Fibroblast of lung (primary cell): ENCODE measurements around the gene RSPH4A.

Source experiments
- EZH2 ChIP-seq: IDR thresholded peaks from 2 replicates; pipeline ENCODE4 v1.5.1; 2012; ENCODE audit warnings: low read length, control low read depth, mild to moderate bottlenecking; ENCODE audit errors: missing control alignments
- TF ChIP-seq, protein P1 (sequence below), 2 donors: IDR thresholded peaks in 1 of 2; conservative IDR thresholded peaks in 1 of 2; 1 replicate in 1 of 2; 2 replicates in 1 of 2; pipeline ENCODE4 v1.5.1; 2011 to 2012; ENCODE audit warnings: low read length in 2 of 2, control low read depth in 1 of 2, inconsistent platforms in 1 of 2, low read depth in 1 of 2, mild to moderate bottlenecking in 1 of 2

DNA sequence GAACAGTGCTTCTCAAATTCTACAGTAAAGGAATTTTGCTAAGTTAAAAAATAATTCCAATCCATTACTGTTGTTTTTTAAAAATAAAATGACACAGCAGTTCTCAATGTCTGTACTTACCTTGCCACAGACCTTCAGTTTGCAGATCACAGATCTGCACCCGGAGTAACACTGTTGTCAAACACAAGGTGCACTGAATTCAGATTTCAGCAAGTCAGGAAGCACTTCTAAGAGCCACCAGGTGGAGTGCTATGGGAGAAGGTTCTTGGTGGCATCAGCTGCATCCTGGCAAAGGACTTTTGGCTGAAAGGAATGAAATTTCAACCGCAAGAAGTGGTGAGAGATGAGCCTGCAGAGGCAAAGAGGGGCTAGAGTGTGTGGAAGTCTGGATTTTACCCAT lies 17.4 kb downstream of the RSPH4A start:
- no peak for TF ChIP-seq EZH2
- TF ChIP-seq, protein P1, sequence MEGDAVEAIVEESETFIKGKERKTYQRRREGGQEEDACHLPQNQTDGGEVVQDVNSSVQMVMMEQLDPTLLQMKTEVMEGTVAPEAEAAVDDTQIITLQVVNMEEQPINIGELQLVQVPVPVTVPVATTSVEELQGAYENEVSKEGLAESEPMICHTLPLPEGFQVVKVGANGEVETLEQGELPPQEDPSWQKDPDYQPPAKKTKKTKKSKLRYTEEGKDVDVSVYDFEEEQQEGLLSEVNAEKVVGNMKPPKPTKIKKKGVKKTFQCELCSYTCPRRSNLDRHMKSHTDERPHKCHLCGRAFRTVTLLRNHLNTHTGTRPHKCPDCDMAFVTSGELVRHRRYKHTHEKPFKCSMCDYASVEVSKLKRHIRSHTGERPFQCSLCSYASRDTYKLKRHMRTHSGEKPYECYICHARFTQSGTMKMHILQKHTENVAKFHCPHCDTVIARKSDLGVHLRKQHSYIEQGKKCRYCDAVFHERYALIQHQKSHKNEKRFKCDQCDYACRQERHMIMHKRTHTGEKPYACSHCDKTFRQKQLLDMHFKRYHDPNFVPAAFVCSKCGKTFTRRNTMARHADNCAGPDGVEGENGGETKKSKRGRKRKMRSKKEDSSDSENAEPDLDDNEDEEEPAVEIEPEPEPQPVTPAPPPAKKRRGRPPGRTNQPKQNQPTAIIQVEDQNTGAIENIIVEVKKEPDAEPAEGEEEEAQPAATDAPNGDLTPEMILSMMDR (conservative IDR thresholded peaks at IDR 0.05 in 1 of 2, IDR thresholded peaks at IDR 0.05 in 1 of 2; ENCODE audit: low read depth in 1 of 2, low read length in 2 of 2) = peak in 1 of 2 donors; percentile 21
